ENCODE measurements around the gene PPIL1. TPM values are rescaled to one million over a fixed set of nuclear protein-coding genes. Genes with fewer than 3 reads are reported as not detected.

Gene PPIL1
- total RNA-seq, 1 experiment from 2014 or later: 87.8 TPM

DNA sequence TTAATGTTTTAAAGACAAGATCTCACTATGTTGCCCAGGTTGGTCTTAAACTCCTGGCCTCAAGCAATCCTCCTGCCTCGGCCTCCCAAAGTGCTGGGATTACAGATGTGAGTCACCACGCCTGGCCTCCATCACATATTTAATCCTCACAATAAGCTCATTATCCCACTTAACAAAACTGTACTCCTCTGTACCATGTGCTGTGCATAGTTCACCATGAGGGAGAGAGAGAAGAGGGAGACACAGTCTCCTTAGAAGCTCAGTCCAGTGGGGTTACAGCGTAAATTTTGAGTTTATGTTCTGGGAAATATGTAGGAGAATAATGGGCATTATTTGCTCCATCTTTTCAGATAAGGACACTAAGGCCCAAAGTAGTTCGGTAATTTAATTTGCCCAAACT is 27.5 kb downstream of the PPIL1 start:
- no peak overlapping the region for H3K14ac ChIP-seq (ENCODE audit: insufficient read depth, low read length)
- no peaks in the 10 kb centered on the region for H3K79me2 ChIP-seq (ENCODE audit: insufficient read depth, low read length)
- H2AK5ac ChIP-seq (ENCODE audit: insufficient read length, low read length): no peak overlapping the region
- H2BK20ac ChIP-seq (ENCODE audit: low read depth, low read length, poor library complexity, severe bottlenecking): no peak overlapping the region
- H2BK5ac ChIP-seq (ENCODE audit: insufficient read length, low read length): no peak overlapping the region
- H3K9ac ChIP-seq (ENCODE audit: extremely low read depth, insufficient read length, low read length): no peak overlapping the region
- peaks cover 4% of the 10 kb centered on the region for H3K23me2 ChIP-seq (ENCODE audit: insufficient read length, low read depth, low read length, poor library complexity, severe bottlenecking)
- DNase-seq: no peak
- no peak overlapping the region for H3K4ac ChIP-seq (ENCODE audit: low read depth, low read length)
- no peaks in the 10 kb centered on the region; the same call in 1 of the 2 replicates for H3K4me1 ChIP-seq (ENCODE audit: insufficient read depth, low read length)
- H2AFZ ChIP-seq (ENCODE audit: low read length): no peak overlapping the region
- H2BK15ac ChIP-seq (ENCODE audit: low read depth, low read length): no peak overlapping the region
- H3K36me3 Mint-ChIP-seq (ENCODE audit: insufficient read depth in 1 of 3, low read depth in 3 of 3): no peaks in the 10 kb centered on the region; a peak in 2 of 7 replicates
- H3K4me3 Mint-ChIP-seq: no peak overlapping the region; a peak in 1 of 5 replicates
- H3K27me3 Mint-ChIP-seq (ENCODE audit: low read depth): peaks cover 15% of the 10 kb centered on the region
- H2BK120ac ChIP-seq (ENCODE audit: low read depth, low read length, poor library complexity, severe bottlenecking): no peak overlapping the region
- no CpG with 5 or more reads among the region's 4 CpGs for WGBS (ENCODE audit: extremely low coverage, insufficient read length, low lambda C conversion rate)
- no peaks in the 10 kb centered on the region for H3K9me3 Mint-ChIP-seq
- no peaks in the 10 kb centered on the region for H3K9me3 ChIP-seq (ENCODE audit: control insufficient read depth, low read depth, low read length)
- H3K27ac Mint-ChIP-seq: no peak overlapping the region
- no peaks in the 10 kb centered on the region for H3K79me1 ChIP-seq (ENCODE audit: insufficient read depth, low read depth, low read length, poor library complexity, severe bottlenecking)
- H3K56ac ChIP-seq (ENCODE audit: insufficient read length, low read depth, low read length): no peak overlapping the region
- H4K20me1 ChIP-seq (ENCODE audit: control insufficient read depth, insufficient read depth, insufficient read length): no peaks in the 10 kb centered on the region
- no peak overlapping the region for H3T11ph ChIP-seq (ENCODE audit: low read length)
- no peaks in the 10 kb centered on the region for H3K27me3 ChIP-seq (ENCODE audit: insufficient read depth, low read length)
- no peak overlapping the region for H2BK12ac ChIP-seq (ENCODE audit: insufficient read length, low read depth, low read length)
- TF ChIP-seq, protein P1, sequence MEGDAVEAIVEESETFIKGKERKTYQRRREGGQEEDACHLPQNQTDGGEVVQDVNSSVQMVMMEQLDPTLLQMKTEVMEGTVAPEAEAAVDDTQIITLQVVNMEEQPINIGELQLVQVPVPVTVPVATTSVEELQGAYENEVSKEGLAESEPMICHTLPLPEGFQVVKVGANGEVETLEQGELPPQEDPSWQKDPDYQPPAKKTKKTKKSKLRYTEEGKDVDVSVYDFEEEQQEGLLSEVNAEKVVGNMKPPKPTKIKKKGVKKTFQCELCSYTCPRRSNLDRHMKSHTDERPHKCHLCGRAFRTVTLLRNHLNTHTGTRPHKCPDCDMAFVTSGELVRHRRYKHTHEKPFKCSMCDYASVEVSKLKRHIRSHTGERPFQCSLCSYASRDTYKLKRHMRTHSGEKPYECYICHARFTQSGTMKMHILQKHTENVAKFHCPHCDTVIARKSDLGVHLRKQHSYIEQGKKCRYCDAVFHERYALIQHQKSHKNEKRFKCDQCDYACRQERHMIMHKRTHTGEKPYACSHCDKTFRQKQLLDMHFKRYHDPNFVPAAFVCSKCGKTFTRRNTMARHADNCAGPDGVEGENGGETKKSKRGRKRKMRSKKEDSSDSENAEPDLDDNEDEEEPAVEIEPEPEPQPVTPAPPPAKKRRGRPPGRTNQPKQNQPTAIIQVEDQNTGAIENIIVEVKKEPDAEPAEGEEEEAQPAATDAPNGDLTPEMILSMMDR (conservative IDR thresholded peaks at IDR 0.05): no peak
- no peak overlapping the region for H3K18ac ChIP-seq (ENCODE audit: insufficient read length, low read depth, low read length)
- no peak overlapping the region for H3K27ac ChIP-seq (ENCODE audit: insufficient read length, low read depth, low read length)
- H4K91ac ChIP-seq (ENCODE audit: insufficient read length, low read depth, low read length): no peak overlapping the region
- no peak overlapping the region for H3K23ac ChIP-seq (ENCODE audit: insufficient read length, low read depth, low read length)
- H3K4me1 Mint-ChIP-seq: peaks cover 28 to 36% of the 10 kb centered on the region in 2 experiments
- no peak overlapping the region for H3K4me2 ChIP-seq (ENCODE audit: insufficient read depth, insufficient read length, low read length)
- H4K8ac ChIP-seq (replicated peaks; ENCODE audit: insufficient read length, low read depth, low read length): no peak overlapping the region
- no peak overlapping the region for H4K5ac ChIP-seq (ENCODE audit: insufficient read length, low read depth, low read length)

All from H9 (cell line).